ENCODE results near the gene NAALADL2.
"Not testable (repeated sequence)": the region's sequence is repeated elsewhere in the genome, so short reads cannot be mapped to it uniquely, and the experiment has no call there.

NAALADL2 gene

DNA sequence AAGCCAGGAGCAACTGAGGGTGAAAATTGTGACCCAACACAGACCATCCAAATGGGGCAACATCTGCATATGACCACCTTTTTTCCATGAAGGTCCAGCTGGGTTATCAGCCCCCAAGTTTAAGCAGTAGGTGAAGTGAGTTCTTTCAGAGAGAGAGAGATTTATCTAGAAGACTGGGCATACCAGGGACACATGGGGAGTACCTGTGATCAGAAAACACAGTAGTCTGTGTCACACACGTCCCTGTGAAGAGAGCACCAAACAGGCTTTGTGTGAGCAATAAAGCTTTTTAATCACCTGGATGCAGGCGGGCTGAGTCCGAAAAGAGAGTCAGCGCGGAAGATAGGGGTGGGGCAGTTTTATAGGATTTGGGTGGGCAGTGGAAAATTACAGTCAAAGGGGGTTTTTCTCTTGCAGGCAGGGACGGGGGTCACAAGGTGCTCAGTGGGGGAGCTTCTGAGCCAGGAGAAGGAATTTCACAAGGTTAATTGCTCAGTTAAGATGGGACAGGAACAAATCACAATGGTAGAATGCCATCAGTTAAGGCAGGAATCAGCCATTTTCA is 966.0 kb downstream of the NAALADL2 start:
- DNase-seq: not testable (repeated sequence)

GRCh38 chr3:175826759-175827158 is 967.6 kb downstream of the NAALADL2 start:
- DNase-seq: no peak

DNA sequence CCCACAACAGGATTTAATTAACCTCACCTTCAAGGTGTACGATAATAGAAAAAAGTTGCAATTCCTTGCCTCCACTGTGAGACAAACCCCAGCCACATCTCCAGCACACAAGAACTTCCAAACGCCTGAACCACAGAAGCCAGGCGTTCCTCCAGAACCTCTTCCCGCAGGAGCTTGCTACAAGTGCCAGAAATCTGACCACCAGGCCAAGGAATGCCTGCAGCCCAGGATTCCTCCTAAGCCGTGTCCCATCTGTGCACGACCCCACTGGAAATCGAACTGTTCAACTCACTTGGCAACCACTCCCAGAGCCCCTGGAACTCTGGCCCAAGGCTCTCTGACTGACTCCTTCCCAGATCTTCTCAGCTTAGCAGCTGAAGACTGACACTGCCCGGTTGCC is 970.7 kb downstream of the NAALADL2 start:
- not testable (repeated sequence) for DNase-seq

GRCh38 chr3:175835763-175836162 is 976.6 kb downstream of the NAALADL2 start:
- not testable (repeated sequence) for DNase-seq

DNA sequence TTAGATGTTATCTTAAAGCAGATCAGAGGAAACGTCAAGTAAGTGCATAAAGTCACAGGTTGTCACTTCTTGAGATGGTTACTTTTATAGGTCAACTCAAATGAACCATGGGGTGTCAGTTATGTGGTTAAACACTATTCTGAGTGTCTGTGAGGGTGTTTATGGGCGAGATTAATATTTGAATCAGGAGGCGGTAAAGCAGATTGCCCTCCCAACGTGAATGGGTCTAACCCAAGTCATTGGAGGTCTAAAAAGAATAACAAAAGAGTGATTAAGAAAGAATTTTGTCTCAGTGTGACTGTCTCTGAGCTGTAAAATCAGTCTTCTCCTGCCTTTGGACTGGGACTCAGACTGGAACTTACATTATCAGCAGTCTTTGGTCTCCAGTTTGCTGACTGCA is 977.5 kb downstream of the NAALADL2 start:
- no peak for DNase-seq

DNA sequence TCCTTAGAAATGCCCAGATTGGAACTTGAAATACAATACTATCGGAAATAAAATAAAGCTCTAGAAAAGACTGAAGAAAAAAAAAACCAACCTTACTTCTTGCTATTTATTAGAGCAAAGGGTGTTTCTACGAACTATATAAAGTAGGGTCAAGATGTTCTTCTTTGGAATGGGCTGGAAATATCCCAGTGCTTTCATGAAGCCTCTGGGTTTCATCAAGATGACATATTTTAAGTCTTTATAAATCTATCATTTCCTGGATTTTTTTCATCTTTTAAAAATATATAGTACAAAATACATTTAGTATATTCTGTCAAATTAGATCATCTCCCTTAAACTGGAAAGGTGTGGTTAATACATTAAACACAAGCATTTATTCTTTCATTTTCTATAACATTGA is 978.8 kb downstream of the NAALADL2 start:
- no peak for DNase-seq

DNA sequence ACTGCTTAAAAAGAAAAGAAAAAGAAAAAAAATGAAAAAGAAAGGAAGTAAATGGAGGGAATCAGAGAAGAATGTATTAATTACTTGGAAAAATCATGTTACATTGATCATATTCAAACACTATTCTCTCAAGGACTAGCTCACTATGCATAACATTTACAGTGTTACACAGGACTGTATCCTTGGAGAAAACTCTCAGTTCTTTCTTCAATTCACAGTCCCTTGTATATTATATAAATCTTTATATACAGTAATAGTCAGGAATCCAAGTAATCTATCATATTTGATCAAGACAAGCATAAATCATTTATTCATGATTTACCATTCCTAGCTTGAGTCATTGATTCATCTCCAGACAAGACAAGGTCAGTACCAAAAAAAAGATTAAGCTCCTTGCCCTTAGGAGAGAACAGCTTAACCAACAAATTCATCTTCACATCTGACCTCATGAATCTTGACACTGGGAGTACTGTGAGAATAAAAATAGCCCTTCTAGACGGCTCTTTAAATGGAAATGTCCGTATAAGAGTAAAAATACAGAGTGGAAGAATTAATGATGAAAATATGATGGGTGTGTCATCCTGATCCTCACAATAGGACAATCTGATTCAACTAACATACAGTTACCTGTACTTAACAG is 980.4 kb downstream of the NAALADL2 start:
- no peak for DNase-seq

- DNase-seq: no peak
Measured at GRCh38 chr3:175851541-175851940, 992.4 kb downstream of the NAALADL2 start.

DNA sequence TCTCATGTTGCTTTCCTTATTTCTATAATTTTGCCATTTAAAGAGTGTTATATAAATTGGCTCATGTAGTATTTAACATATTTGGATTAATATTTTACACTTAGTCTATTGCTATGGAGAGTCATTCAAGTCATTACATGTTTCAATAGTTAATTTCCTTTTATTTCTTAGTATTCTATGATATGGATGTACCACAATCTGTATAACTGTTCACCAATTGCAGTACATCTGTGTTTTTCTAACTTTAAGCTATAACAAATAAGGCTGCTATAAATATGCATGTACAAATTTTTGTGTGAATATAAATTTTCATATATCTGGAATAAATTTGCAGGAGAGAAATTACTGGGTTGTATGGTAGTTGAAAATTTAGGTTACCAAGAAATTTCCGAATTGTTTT is 993.4 kb downstream of the NAALADL2 start:
- no peak for DNase-seq

- no peak for DNase-seq
Measured at GRCh38 chr3:175857666-175858270, 998.6 kb downstream of the NAALADL2 start.
